Keratinocyte (primary cell): ENCODE data around the gene FKBP1A. TPM values are rescaled to one million over a fixed set of nuclear protein-coding genes. Genes with fewer than 3 reads are reported as not detected.

Experiments used
- DNase-seq: peaks from one replicate; pipeline ENCODE4 v3.0.0-alpha.2; 2011; ENCODE audit warnings: low read depth, missing footprints, low spot score
- FAIRE-seq: peaks from 2 replicates; lab custom pipeline; 2011; peaks lifted over from hg19 to GRCh38; lab: Jason Lieb, UNC
- H2AFZ ChIP-seq: 2 replicates; pipeline ENCODE4 v1.6.0; 2012; ENCODE audit warnings: low read length, control low read depth, inconsistent platforms; ENCODE audit not compliant: control insufficient read depth
- H3K27ac ChIP-seq: 2 replicates; pipeline ENCODE4 v1.5.1; 2011; ENCODE audit warnings: low read length; ENCODE audit not compliant: control insufficient read depth, insufficient read depth
- H3K27me3 ChIP-seq: 3 replicates; pipeline ENCODE4 v1.6.0; 2011; ENCODE audit warnings: low read length; ENCODE audit not compliant: control insufficient read depth, insufficient read depth; ENCODE audit errors: extremely low read depth
- H3K36me3 ChIP-seq, 2 experiments: 2 replicates in 1 of 2; 3 replicates in 1 of 2; pipeline ENCODE4 v1.5.1; 2011; ENCODE audit warnings: low read length in 2 of 2, mild to moderate bottlenecking in 1 of 2; ENCODE audit not compliant: control insufficient read depth in 2 of 2, insufficient read depth in 2 of 2; ENCODE audit errors: extremely low read depth in 1 of 2
- H3K4me1 ChIP-seq: 3 replicates; pipeline ENCODE4 v1.5.1; 2011; ENCODE audit warnings: low read length; ENCODE audit not compliant: control insufficient read depth, insufficient read depth; ENCODE audit errors: extremely low read depth
- H3K4me2 ChIP-seq: 3 replicates; pipeline ENCODE4 v1.6.0; 2011; ENCODE audit warnings: low read depth, low read length; ENCODE audit not compliant: control insufficient read depth, insufficient read depth; ENCODE audit errors: extremely low read depth
- H3K4me3 ChIP-seq, 3 experiments: fragments of 200-600 bp in 1 of 3; sonication (generic) in 1 of 3; 2 replicates in 2 of 3; 3 replicates in 1 of 3; pipeline ENCODE4 v1.5.1; 2011 to 2016; ENCODE audit warnings: low read length in 3 of 3, mild to moderate bottlenecking in 3 of 3, control low read depth in 2 of 3, inconsistent platforms in 1 of 3, low read depth in 1 of 3, mixed read lengths in 1 of 3, mixed run types in 1 of 3, moderate library complexity in 1 of 3; ENCODE audit not compliant: control insufficient read depth in 2 of 3, insufficient read depth in 2 of 3; ENCODE audit errors: extremely low read depth in 1 of 3
- H3K79me2 ChIP-seq: 2 replicates; pipeline ENCODE4 v1.6.0; 2012; ENCODE audit warnings: low read length; ENCODE audit not compliant: control insufficient read depth, insufficient read depth
- H3K9ac ChIP-seq: 3 replicates; pipeline ENCODE4 v1.6.0; 2011; ENCODE audit warnings: low read length; ENCODE audit not compliant: control insufficient read depth, insufficient read depth; ENCODE audit errors: extremely low read depth
- H3K9me1 ChIP-seq: 3 replicates; pipeline ENCODE4 v1.6.0; 2011; ENCODE audit warnings: low read length; ENCODE audit not compliant: control insufficient read depth, insufficient read depth; ENCODE audit errors: extremely low read depth
- H3K9me3 ChIP-seq: 2 replicates; pipeline ENCODE4 v1.5.1; 2012; ENCODE audit warnings: low read depth, low read length; ENCODE audit not compliant: control insufficient read depth
- H4K20me1 ChIP-seq: 3 replicates; pipeline ENCODE4 v1.6.0; 2011; ENCODE audit warnings: low read length; ENCODE audit not compliant: control insufficient read depth, insufficient read depth; ENCODE audit errors: extremely low read depth
- EZH2 ChIP-seq: IDR thresholded peaks from one replicate; pipeline ENCODE4 v1.6.1; 2012; ENCODE audit warnings: inconsistent platforms, mild to moderate bottlenecking, low read length, moderate library complexity
- dilution Hi-C: fragments of 300-500 bp; cut with MboI; formaldehyde crosslinking; loops from one replicate; pipeline ENCODE4 v1.7.0; 2020; ENCODE audit warnings: low sequenced_read_pairs; ENCODE audit not compliant: extremely low pct_ligation_motif_present
- polyA plus RNA-seq, 5 experiments: library from polyadenylated mRNA; depleted of rRNA in 3 of 5; stranded (reverse) in 3 of 5; stranded (forward) in 1 of 5; unstranded in 1 of 5; fragments of >200 nt; gene quantifications; 1 replicate in 1 of 5; 2 replicates in 3 of 5; 3 replicates in 1 of 5; pipeline versions ENCODE4 v1.2.1 to v1.2.3, GENCODE V29; 2011 to 2012; ENCODE audit warnings: missing spikeins in 2 of 5, low read depth in 1 of 5, low replicate concordance in 1 of 5
- TF ChIP-seq, protein P1 (sequence below), 3 experiments: IDR thresholded peaks in 1 of 3; conservative IDR thresholded peaks in 1 of 3; optimal IDR thresholded peaks in 1 of 3; 2 replicates in 2 of 3; 3 replicates in 1 of 3; pipeline versions ENCODE3 to v1.5.1; 2011; ENCODE audit warnings: low read length in 3 of 3, mild to moderate bottlenecking in 3 of 3, moderate library complexity in 2 of 3, control low read depth in 1 of 3, inconsistent platforms in 1 of 3; ENCODE audit not compliant: insufficient read depth in 2 of 3; ENCODE audit errors: extremely low read depth in 1 of 3

FKBP1A gene
- polyA plus RNA-seq, 1 donor (not counting 4 experiments of a cell fraction or from before 2014, with no cell fraction given) = 1,010 TPM

DNA sequence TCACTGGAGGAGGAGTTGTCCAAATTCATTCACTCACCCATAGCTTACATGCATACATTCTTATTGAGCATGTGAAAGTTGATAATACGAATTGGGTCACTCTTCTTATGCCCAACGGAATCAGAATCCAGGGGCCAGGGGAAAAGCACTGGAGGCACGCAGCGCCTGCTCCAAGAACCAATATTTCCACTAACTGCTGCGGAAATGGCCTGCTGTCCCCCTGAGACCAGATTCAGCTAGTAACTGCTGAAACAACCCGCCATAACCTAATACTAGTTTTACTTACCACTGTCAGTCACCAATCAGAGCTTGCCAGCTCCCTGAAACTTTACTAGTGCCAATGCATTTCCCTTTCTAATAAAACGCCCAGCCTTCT is 641 bp upstream of the FKBP1A start:
- H4K20me1 ChIP-seq = peaks cover 29% of the 10 kb centered on the region
- H3K4me2 ChIP-seq = peak overlapping the region; percentile 99
- dilution Hi-C loops = no loop called here
- H3K79me2 ChIP-seq = peaks cover 43% of the 10 kb centered on the region
- H3K36me3 ChIP-seq = peaks cover 7 to 16% of the 10 kb centered on the region in 2 experiments
- peaks cover 12% of the 10 kb centered on the region for H3K9me1 ChIP-seq
- DNase-seq (no peak), FAIRE-seq (no peak)
- no peaks in the 10 kb centered on the region for H3K9me3 ChIP-seq
- no peak overlapping the region for H2AFZ ChIP-seq
- peak overlapping the region; percentile 79 to 93 (median 81) for H3K4me3 ChIP-seq
- H3K4me1 ChIP-seq = peaks cover 49% of the 10 kb centered on the region
- TF ChIP-seq, protein P1, sequence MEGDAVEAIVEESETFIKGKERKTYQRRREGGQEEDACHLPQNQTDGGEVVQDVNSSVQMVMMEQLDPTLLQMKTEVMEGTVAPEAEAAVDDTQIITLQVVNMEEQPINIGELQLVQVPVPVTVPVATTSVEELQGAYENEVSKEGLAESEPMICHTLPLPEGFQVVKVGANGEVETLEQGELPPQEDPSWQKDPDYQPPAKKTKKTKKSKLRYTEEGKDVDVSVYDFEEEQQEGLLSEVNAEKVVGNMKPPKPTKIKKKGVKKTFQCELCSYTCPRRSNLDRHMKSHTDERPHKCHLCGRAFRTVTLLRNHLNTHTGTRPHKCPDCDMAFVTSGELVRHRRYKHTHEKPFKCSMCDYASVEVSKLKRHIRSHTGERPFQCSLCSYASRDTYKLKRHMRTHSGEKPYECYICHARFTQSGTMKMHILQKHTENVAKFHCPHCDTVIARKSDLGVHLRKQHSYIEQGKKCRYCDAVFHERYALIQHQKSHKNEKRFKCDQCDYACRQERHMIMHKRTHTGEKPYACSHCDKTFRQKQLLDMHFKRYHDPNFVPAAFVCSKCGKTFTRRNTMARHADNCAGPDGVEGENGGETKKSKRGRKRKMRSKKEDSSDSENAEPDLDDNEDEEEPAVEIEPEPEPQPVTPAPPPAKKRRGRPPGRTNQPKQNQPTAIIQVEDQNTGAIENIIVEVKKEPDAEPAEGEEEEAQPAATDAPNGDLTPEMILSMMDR (optimal IDR thresholded peaks at IDR 0.05 in 1 of 3, IDR thresholded peaks at IDR 0.05 in 1 of 3, conservative IDR thresholded peaks at IDR 0.05 in 1 of 3; ENCODE audit: extremely low read depth in 1 of 3, insufficient read depth in 2 of 3, low read length in 3 of 3) = no peak
- peak overlapping the region; percentile 61 for H3K27ac ChIP-seq
- peak overlapping the region; percentile 76 for H3K9ac ChIP-seq
- no peaks in the 10 kb centered on the region for H3K27me3 ChIP-seq

DNA sequence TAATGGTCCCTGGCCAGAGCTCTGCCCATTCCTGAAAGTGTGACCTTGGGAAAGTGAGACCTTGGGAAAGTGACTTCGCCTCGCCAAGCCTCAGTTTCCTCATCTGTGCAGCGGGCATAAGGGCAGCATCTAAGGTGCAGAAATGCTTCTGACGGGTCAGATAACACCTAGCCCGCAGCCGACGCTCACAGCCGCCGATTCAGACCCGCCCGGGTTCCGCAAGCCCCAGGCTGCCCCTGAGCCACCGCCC is 486 bp downstream of the FKBP1A start:
- dilution Hi-C loops = no loop called here
- peaks cover 55% of the 10 kb centered on the region for H3K79me2 ChIP-seq
- DNase-seq (no peak), FAIRE-seq (no peak)
- H4K20me1 ChIP-seq = peaks cover 39% of the 10 kb centered on the region
- H3K9me3 ChIP-seq = no peaks in the 10 kb centered on the region
- TF ChIP-seq EZH2 = no peak
- TF ChIP-seq, protein P1 (optimal IDR thresholded peaks at IDR 0.05 in 1 of 3, IDR thresholded peaks at IDR 0.05 in 1 of 3, conservative IDR thresholded peaks at IDR 0.05 in 1 of 3; ENCODE audit: extremely low read depth in 1 of 3, insufficient read depth in 2 of 3, low read length in 3 of 3) = no peak
- H3K9ac ChIP-seq = peak overlapping the region; percentile 76
- H3K36me3 ChIP-seq = peaks cover 11 to 17% of the 10 kb centered on the region in 2 experiments
- H3K27me3 ChIP-seq = no peaks in the 10 kb centered on the region
- peak overlapping the region; percentile 79 to 93 (median 81) for H3K4me3 ChIP-seq
- peaks cover 12% of the 10 kb centered on the region for H3K9me1 ChIP-seq
- H2AFZ ChIP-seq = no peak overlapping the region
- peak overlapping the region; percentile 70 for H3K4me2 ChIP-seq
- H3K27ac ChIP-seq = peak overlapping the region; percentile 61
- peaks cover 49% of the 10 kb centered on the region for H3K4me1 ChIP-seq
